ENCODE results near the gene CPLANE2.

CPLANE2 gene

GRCh38 chr1:16186655-16187235 is 50.2 kb downstream of the CPLANE2 start:
- DNase-seq, result no peak

- no peak for DNase-seq
These were observed 52.3 kb downstream of the CPLANE2 start for GRCh38 chr1:16184557-16185303.

GRCh38 chr1:16183765-16184556 is 53.0 kb downstream of the CPLANE2 start:
- no peak for DNase-seq

- peak; percentile 90 for DNase-seq
These were observed 53.8 kb downstream of the CPLANE2 start for GRCh38 chr1:16183179-16183578.

GRCh38 chr1:16181887-16182719 is 54.9 kb downstream of the CPLANE2 start:
- DNase-seq, result peak; percentile 95
